HG03139 (cell line): ENCODE data around the gene LARP6.
"Not testable (repeated sequence)": the region's sequence is repeated elsewhere in the genome, so short reads cannot be mapped to it uniquely, and the experiment has no call there.

Experiments used
- ATAC-seq: cut with Tn5 transposase; IDR thresholded peaks from one replicate; pipeline ENCODE4 v1.9.1; 2021; ENCODE audit not compliant: unreplicated experiment

LARP6 gene

GRCh38 chr15:70859322-70859908, 5.5 kb upstream of the LARP6 start:
- ATAC-seq, result no peak

GRCh38 chr15:70858614-70859321, 4.8 kb upstream of the LARP6 start:
- not testable (repeated sequence) for ATAC-seq

DNA sequence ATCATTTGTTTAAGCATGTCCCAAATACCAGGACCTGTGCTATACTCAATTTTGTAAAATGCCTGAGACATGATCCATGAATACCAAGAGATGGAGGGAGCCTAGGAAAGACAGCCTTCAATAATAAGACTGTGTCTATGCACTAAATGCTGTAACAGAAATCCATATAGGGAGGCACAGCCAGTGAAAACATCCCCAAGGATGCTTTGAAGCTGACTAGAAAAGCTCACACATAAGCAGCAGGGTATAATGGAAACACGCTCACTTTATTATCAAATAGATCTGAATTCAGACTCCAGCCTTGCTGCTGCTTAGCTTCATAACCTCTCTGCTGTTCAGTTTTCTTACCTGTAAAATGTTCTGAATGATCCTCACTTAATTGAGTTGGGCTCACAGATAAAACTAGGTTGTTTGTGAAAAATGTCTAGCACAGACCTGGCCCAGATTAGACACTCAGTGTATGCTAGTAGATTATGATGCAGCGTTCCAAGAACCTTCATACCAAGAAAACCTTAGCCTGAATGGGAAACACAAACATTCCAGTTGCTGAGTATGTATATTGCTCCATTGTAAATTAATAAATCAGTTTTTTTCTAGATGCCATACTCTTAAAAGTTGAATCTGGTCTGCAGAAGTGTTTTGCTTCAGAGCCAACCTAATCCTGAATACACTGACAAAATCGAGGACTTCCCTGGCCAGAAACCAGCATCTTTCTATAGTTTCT, 3.8 kb upstream of the LARP6 start:
- no peak for ATAC-seq

GRCh38 chr15:70856884-70857561, 3.1 kb upstream of the LARP6 start:
- ATAC-seq, result no peak

DNA sequence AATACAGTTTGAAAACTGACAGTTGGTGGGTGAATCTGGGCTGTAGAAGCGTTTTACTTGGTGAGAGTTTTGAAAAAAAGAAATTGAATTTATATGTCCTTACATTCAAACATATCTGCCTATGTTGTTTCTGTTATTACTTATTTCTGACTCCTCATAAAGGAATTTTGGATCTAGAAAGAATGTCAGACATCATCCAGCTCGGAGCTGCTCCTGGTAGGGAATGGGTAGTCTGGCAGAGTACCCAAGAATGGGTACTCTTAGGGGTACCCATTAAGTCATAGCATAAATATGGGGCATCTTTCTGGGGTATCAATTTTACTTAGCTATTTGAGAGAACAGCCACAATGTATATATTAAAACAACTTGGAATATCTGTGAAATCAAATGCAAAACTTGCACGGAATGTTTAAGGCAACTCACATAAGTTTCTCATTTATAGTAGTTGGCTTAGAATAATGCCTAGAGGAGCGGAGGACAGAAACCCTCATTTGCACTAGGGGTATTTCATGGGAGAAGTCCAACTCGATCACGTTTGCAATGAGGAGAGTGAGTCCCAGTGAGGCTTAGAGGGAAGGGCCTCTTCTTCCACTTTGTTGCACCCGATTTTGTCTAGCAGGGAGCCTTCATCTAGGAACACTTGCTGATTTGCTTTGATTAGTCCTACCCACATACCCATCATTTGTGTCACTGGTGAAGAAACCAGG, 2.4 kb upstream of the LARP6 start:
- ATAC-seq, result no peak

DNA sequence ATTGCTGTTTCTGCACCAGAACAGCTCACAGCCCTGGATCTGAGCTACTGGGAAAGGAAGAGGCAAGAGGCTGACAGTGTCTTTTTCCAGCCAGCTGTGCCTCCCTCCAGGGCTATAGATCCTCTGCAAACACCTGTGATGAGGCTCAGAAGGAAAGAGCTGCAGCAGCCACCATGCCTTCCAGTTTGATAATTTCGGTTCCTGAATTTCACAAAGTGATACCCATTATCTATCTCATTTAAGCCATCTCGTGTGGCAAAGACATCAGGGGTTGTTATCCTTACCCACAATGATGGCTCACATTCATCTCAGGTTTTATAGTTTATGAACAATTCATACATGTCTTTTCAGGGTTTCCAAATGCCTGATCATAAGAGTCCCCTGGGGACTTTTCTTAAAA, 1.8 kb upstream of the LARP6 start:
- no peak for ATAC-seq

GRCh38 chr15:70854666-70854976, 664 bp upstream of the LARP6 start:
- no peak for ATAC-seq

DNA sequence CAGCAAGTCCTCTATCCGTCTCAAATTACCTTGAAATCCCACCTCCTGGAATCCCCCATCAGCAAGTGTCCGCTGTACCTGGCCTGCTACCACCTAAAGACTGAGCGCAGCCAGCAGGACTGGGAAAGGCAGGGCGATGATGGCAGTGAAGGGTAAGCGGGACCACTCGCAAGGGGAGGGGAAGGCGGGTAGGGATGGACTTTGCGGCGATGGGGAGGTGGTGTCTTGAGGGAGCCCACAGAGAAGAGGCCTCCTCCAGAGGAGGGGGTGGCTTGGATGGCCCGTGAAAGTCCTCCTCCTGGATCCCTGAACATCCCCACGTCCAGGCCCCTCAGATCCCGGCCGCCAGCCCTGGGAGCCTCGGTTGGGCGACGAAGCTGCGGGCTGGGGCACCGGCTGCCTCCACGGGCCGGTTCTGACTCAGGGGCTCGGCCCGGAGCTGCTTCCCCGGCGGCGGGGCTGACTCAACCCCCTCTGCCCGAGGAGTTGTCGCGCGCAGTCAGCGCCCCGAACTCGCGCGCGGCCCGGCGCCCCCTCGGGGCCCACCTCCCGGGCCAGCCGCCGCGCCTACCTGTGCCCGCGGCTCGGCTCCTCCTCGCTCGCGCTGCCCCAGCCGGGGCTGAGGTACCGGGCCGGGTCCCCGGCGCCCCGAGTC, 512 bp downstream of the LARP6 start:
- ATAC-seq, result no peak

- no peak for ATAC-seq
Observed at GRCh38 chr15:70852501-70853317, 1.2 kb downstream of the LARP6 start.

GRCh38 chr15:70851889-70852288, 2.1 kb downstream of the LARP6 start:
- no peak for ATAC-seq

DNA sequence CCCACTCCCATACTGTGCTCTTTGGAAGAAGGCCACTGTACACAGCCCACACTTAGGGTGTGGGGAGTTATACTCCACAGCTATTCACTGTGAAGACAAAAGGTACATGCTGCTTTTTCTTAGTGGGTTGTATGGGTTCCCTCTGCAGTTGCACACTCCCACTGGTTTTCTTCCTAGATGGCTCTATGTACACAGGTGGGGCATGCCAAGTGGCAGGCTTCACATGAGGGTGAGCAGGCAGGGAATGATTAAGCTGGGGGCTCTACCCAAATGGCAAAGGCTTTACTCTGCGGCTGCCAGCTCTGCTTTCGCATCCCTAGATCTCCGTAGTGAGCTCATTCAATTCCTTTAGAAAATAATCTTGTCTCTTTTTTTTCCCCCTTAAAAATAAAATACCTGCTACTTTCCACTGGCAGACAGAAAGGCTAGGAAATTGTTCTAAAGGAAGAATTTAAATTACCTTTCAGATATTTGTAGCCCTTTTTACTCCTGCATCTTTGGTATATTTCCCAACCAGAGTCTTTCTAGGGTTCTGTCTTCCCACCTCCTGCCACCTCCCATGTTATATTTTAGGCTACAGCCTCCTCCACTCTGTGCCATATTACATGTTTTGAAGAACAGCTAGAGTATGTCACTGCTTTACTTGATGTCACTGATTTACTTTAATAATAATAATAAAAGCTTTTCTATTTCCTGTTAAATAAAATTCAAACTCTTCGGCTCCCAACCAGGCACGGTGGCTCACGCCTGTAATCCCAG, 8.2 kb downstream of the LARP6 start:
- no peak for ATAC-seq

DNA sequence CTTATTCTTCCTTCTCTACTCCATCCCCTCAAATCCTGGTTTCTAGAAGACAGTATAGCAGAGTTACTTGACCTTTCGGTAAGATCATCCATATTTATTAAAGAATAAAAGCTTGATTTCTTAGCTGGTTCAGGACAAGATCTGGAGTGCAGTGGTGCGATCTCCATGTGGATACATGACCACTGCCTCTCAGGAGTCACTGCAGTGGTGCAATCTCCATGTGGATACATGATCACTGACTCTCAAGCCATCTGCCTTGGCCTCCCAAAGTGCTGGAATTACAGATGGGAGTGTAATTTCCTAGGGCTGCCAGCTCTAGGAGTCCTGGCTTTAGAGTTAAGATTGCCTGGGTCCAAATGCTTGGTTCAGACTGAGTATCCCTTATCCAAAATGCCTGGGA, 16.5 kb downstream of the LARP6 start:
- ATAC-seq, result no peak

DNA sequence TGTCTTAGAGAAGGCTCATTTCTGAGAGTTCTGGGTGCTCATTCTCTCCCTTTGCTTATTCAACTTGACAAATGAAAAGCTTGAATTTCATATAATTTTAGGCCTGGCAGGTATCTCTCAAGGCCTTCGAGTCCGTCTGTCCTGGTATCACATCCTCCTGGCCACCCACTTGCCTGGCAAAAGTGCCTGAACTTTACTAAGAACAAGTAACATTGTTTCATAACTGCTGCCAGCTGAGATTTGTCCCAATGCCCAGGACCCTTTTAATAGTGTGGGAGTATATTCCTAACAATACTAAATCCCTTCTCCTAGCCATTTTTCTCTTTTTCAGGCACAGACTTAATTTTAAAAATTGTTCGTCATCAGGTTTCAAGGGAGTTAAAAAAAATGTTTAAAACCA, 18.1 kb downstream of the LARP6 start:
- ATAC-seq, result no peak

GRCh38 chr15:70835415-70835814, 18.5 kb downstream of the LARP6 start:
- ATAC-seq, result no peak

- ATAC-seq, result no peak
Observed at GRCh38 chr15:70834999-70835398, 19.0 kb downstream of the LARP6 start.

DNA sequence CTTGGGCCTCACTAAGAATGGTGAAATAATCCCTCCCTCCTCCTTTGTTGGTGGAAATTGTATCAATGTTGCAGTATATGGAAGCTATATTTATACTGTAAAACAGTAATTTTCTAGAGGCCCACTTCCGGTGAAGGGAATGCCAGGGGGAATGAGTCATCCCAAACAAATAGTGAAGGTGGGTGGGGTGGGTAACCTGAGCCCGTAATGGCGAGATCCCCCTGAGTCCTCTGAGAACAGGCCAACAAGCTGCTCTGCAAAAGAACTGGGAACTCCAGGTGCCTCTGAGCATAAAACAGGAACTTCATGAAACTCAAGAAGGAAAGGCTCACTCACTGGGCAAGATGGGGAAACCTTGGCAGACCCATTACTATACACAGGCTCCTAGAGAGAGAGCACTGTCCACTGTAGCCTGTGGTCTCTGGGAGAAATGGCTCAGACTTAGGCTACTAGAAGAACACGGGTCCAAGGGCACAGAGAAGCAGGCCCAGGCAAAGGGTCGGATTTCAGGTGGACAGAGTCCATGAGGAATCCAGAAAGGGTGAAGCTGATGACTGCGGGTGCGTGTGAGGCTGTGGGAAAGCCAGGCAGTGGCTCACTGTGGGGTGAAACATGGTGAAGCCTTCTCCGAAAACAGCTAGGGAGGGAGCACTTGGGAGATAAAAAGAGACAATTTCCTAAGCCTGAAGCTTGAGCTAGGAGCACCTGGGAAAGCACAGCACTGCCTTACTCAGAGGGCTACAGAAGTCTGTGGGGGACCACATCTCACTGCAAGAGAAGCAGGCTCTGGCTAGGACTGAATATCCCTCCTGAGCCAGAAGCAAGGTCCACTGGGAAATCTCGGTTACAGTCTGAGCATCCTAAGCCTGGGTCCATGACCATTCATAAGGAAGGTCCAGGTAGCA, 19.8 kb downstream of the LARP6 start:
- ATAC-seq, result no peak

DNA sequence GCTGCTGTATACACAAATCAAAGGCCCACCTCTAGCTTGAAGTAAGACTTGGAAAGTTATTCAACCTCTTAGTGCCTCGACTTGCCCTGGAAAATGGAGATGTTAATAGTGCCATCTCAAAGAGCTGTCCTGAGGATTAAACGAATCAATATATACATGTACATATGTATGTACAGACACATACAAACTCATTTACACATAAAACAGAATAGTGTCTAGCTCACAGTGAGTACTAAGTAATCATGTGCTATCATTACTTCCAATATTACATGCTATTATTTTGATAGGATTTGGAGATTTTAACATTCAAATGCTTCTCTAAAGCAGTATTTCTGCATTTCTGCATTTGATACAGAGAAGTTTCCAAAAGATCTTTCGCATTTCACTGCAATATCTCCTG, 20.5 kb downstream of the LARP6 start:
- ATAC-seq, result no peak

GRCh38 chr15:70832176-70832575, 21.8 kb downstream of the LARP6 start:
- no peak for ATAC-seq
